Testis (tissue), 2 donors: ENCODE measurements around the gene PPP1R3F.

Experiments used
- CTCF ChIP-seq, 3 experiments: fragments of 450-650 bp in 2 of 3; fragments of 200-600 bp in 1 of 3; sonication (generic) in 1 of 3; IDR thresholded peaks; one replicate each; pipeline ENCODE4 v1.5.1; 2016 to 2019; ENCODE audit warnings: antibody characterized with exemption in 3 of 3, mild to moderate bottlenecking in 2 of 3, moderate library complexity in 1 of 3
- POLR2A ChIP-seq: fragments of 450-650 bp; IDR thresholded peaks from one replicate; pipeline ENCODE4 v1.6.1; 2017; ENCODE audit warnings: antibody characterized with exemption, mild to moderate bottlenecking, moderate library complexity

- TF ChIP-seq CTCF (IDR thresholded peaks at IDR 0.05) (no peak), POLR2A (no peak)
These were observed 18.1 kb downstream of the PPP1R3F start for GRCh38 chrX:49287665-49288064.
